ENCODE results near the gene SMURF1.

Gene SMURF1

DNA sequence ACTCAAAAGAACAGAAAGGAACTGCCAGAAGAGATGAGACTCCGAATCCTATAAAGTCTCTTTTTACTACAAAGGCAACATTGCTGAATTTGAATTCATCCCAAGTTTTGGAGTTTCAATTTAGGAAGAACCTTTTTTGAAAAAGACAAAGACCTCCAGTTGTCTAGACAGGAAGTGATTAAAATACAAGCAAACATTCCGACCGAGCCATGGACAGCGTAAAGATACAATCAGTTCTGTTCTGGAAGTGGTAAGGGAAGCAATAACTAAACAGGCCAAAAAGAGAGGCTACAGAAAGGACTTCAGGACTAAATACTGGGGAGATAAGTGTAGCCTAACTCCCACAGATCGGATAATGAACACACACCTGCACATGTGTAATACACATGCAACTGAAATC, 101.0 kb downstream of the SMURF1 start:
- no peak for DNase-seq

DNA sequence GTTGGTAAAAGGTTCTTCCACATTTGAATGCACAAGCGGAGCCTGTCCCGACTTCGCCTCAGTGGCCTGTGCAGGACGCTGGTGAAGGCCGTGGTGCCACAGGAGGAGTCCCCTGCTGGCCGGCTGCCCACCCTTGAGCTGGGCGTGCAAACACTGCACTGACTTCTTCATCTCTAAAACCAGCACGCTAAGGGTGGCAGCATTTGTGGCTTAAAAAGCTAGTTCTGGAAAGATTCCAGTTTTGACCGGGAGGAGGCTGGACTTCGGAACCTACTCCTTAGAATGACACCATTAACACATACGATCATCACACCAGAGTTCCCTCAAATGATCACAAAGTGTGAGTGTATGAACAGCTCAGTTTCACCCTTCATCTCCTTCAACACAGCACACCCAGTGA, 102.4 kb downstream of the SMURF1 start:
- no peak for DNase-seq

DNA sequence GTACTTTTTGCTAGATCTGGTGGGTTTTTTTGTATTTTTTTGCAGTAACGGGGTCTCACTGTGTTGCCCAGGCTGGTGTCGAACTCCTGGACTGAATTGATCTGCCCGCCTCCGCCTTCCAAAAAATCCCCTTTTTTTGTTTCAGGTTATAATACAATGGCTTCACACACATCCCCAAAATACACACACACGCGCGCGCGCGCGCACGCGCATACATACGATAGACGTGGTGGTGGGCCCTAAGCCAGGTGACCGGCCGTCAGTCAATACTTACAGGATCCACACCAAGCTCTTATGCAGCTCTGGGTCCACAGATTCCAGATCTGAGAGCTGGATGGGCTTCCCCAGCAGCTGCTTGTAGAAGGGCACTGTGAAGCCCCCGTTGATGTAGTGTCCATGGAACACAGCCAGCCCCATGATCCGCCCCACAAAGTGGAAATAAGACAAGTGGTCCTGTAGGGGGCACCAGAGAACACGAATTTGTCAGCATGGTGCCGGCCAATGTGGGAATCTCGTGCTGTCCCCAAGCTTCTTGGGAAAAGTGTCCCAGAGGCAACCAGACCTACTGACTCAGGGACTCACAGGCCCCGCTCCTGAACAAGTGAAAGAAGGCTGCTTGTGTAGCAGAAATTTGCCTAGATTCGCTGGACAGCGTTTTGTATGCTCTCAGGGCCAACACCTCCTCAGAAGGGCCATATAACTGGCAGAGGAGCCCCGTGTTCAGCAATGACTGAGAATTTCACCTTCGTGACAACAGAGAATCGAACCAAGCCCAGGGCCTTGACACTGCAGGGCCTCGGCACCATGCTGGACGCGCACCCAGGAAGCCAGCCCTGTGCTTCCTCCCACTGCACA, 103.6 kb downstream of the SMURF1 start:
- DNase-seq = peak; percentile 61 to 75

DNA sequence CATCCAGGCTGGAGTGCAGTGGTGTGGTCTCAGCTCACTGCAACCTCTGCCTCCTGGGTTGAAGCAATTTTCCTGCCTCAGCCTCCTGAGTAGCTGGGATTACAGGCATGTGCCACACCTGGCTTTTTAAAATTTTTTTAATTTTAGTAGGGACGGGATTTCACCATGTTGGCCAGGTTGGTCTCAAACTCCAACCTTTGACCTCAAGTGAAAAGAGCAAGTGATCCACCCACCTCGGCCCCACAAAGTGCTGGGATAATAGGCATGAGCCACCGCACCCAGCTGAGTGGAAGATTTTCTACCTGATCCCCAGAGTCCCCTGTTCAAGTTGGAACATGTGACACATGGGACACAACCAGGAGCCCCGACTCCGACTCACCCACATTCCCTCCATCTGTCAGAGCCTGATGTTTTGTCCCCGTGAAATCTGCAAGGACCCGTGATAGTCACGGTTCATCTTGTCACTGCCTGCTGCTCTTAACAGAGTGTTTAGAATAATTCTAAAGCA, 104.5 kb downstream of the SMURF1 start:
- DNase-seq = no peak

DNA sequence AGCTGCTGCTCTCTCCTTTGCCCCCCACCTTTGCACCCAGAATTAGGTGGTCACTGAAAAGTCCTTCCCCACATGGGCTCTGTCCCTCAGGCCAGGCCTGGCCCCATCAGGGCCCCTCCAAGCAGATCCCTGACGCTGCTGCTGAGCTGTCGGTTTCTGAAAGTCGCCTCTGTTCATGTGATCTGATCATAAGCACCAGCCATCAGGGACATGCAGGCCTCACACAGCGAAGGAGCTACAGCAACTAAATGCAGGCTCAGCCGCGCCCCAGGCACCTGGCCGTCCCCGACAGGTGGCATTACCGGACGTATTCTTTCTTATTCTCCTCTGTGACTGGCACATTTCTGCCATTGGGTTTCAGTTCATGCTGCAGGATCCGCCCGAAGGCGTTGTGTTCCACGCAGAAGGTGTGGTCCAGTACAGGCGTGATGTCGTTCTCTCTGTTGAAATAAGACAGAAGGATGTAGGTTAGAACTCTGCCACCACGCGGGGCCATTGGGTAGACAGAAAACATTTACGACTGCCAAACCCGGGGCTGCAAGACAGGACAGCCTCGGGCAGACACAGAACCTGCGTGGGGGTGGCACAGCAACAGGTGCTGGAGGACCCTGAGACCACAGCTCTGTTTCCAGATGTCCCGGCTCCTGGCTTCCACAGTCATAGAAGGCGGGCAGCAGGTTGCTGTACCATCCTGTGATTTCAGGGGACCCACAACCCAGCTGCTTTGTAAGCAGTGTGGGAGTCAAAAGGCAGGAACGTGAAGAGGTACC, 105.6 kb downstream of the SMURF1 start:
- DNase-seq = no peak

DNA sequence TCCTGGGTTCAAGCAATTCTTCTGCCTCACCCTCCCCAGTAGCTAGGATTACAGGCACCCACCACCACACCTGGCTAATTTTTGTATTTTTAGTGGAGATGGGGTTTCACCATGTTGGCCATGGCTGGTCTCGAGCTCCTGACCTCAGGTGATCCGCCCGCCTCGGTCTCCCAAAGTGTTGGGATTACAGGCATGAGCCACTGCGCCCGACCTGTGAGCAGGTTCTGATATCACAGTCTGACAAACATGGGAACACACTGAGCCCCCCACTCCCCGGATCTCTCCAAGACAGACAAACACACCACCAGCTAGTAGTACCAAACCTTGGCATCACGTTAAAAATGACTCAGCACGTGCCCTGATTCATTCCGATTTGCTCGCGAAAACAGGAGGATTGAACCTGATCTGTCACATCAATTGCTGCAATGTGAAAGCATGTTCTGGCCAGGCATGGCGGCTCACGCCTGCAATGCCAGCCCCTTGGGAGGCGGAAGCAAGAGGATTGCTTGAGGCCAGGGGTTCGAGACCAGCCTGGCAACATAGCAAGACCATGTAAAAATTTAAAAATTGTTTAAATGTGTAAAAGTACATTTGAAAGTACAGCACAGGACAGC, 106.5 kb downstream of the SMURF1 start:
- DNase-seq = no peak

DNA sequence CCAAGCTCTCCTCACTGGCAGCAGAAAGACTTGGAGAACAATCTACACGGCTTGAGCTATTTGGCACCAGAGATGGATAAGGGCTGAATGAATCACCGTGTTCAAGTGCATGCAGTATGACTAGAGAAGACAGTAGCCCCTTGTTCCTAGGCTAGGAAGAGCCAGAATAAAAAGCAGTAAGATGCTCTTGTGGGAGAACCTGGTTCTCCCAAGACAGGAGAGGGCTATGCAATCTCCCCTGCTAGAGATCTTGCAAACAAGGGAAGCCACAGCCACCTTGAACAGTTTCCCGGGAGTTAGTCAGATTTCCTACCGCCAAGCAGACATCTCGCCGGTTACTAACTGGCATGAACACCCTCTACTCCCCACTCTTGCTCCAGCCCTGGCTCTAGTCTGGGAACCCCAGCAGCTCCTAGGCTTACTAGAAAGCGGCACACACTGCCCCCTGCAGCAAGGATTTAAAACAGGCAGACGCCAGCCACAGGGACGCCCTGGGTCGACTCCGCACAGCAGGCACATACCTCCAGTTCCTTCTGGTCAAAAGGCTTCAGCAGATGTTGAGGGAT, 107.3 kb downstream of the SMURF1 start:
- DNase-seq = no peak

DNA sequence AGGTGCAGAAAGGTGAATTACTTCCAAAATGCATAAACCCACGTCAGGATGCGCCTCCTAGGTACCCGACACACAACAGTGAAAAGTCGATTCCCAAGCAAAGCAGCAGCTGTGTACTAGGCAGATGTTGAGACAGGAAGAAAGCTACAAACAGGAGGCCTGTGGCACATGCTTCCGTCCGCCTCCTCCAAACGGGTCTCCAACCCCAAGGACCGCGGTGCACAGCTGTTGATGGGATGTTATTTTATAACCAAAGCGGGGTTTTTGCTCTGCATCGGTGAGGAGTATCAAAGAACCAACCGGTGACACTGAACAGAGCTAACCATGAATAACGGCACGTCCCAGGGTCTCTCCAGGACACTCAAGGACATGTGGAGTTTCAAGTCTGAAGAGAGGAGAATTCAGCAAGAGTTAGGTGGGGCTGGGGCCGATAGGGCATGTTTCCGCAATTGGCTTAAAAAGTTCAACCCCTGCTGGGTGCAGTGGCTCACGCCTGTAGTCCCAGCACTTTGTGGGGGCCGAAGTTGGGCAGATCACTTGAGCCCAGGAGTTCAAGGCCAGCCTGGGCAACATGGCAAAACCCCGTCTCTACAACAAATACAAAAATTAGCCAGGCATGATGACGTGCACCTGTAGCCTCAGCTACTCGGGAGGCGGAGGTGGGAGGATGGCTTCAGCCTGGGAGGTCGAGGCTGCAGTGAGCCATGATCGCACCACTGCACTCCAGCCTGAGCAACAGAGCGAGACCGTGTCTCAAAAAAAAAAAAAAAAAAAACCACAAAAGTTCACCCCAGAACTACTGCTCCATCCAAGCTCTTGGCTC, 108.0 kb downstream of the SMURF1 start:
- no peak for DNase-seq

DNA sequence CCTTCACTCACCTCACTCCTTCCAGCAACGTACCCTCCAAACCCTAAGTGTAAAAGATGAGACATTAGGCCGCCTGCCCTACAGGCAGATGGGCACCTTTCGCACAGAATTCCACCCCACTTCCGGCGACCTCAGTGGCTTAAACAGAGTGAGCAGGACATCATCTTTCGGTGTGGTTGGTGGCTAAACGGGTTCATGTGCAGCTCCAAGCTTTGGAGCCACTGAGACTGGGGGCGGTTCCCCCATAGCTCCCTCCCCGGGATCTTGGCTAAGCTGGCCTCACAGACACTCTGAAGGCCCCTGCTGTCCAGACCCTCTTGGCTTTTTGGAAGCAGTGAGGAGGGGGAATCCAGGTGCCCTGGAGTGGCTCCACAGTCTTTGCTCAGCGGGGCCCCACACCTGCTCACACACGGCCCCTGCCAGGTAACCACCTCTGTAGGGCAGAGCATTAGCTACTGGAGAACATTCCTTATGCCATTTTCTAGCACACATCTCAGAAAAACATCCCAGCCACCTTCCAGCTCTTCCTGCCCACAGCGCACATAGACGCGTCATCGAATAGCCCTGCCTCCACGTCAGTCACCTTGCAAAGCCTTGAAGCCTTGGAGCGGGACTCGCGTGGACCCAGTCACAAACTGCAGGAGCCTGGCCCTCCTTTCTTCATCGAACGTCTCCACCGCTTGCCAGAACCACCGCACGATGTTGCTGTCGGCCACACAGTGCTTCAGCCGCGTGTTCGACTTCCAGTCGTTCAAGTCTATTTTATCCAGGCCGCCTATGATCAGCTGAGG, 108.8 kb downstream of the SMURF1 start:
- DNase-seq = no peak

- DNase-seq = no peak
Observed at GRCh38 chr7:99033765-99034164, 110.1 kb downstream of the SMURF1 start.

DNA sequence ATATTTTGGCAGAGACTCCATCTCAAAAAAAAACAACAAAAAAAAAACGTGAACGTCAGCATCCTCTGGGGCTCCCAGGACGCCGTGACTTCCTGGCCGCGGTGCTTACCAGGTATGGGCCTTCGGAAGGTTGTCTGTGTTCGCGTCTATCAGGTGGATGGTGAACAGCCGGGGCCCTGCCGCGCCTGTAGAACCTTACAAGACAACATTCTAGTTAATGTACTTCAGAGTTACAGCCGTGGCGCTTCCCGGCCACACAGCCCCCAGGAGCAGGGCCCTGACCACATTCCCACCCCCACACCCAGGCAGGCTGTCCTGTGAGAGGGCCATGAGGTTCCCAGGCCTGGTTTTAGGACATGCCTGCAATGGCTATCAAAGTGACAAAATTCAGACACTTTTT, 111.0 kb downstream of the SMURF1 start:
- DNase-seq = no peak

- no peak for DNase-seq
Observed at GRCh38 chr7:99031496-99031895, 112.4 kb downstream of the SMURF1 start.

GRCh38 chr7:99030951-99031350, 113.0 kb downstream of the SMURF1 start:
- no peak for DNase-seq

DNA sequence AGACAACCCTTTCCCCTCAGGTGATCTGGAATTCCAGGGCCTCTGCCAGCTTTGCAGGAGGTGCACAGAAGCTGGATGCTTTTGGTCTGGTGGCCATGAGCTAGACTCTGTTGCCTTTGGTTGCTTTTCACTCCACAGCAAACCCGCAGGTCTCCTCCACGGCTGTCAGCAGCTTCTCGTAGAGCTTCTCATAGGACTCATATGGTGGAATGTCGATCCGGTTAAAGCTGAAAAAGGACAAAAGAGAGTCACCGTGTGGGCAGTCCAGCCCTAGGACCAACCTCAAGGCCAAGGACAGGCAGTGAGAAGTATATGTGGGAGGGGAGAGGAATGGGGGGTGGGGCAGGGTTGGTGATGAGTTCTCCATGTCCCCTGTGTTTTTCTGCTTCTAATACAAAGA, 113.5 kb downstream of the SMURF1 start:
- DNase-seq = no peak

- no peak for DNase-seq
Observed at GRCh38 chr7:99029466-99030435, 114.2 kb downstream of the SMURF1 start.

- DNase-seq = no peak
Observed at GRCh38 chr7:99028261-99028973, 115.5 kb downstream of the SMURF1 start.

- DNase-seq = no peak
Observed at GRCh38 chr7:99027841-99028240, 116.1 kb downstream of the SMURF1 start.

GRCh38 chr7:99027241-99027640, 116.7 kb downstream of the SMURF1 start:
- DNase-seq = no peak

DNA sequence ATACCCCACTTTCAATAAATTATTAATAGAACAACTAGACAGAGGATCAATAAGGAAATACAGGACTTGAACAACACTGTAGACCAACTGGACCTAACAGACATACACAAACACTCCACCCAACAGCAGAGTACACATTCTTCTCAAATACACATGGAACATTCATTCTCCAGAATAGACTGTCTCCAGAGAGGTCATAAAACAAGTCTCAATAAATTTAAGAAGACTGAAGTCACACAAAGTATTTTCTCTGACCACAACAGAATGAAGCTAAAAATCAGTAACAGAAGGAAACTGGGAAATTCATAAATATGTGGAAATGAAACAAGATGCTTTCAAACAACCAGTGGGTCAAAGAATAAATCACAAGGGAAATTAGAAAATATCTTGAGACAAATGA, 119.8 kb downstream of the SMURF1 start:
- DNase-seq = no peak
